ENCODE results near the gene CDKN2A.

CDKN2A gene

DNA sequence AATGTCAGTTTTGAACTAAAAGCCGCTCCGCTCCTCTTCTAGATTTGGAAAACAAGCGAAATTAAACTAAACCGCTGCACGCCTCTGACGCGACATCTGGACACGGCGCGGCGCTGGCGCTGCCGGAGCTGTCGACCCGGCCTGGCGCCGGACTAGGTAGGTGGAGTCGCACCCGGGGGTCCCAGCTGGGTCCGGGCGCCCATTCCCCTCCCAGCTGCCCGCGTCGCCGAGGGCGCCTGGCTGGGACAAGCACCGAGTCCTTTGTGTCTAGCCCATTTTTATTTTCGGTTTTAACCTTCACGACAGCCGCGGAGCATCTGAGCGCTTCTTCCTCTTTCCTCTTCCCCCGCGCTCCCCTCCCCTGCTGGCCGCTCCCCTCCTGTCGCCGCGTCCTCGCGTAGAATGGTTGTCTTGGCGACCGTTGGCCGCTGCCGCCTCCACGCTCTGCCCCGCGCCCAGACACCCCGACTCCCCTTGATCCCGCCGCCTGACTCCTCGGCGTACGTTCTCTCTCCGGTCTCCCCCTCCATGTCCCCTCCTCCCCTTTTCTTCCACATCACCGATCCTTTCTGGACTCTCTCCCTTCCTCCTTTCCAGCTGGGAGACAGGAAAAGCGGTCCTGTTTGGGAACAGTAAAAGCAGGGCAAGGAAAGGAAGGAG lies 944 bp upstream of the CDKN2A start:
- no peak for TF ChIP-seq CTCF (IDR thresholded peaks at IDR 0.05; ENCODE audit: low read depth, low read length)
- peaks cover 9% of the 10 kb centered on the region for H3K36me3 ChIP-seq
- peak; percentile 74 for DNase-seq
- H3K4me3 ChIP-seq (ENCODE audit: low read depth, low read length), result peak overlapping the region; percentile 90
- peaks cover 3% of the 10 kb centered on the region for H3K27me3 ChIP-seq (ENCODE audit: insufficient read depth, low read depth, severe bottlenecking)
- peak overlapping the region; percentile 84 for H3K27ac ChIP-seq
- no peaks in the 10 kb centered on the region for H3K9me3 ChIP-seq (ENCODE audit: severe bottlenecking)

DNA sequence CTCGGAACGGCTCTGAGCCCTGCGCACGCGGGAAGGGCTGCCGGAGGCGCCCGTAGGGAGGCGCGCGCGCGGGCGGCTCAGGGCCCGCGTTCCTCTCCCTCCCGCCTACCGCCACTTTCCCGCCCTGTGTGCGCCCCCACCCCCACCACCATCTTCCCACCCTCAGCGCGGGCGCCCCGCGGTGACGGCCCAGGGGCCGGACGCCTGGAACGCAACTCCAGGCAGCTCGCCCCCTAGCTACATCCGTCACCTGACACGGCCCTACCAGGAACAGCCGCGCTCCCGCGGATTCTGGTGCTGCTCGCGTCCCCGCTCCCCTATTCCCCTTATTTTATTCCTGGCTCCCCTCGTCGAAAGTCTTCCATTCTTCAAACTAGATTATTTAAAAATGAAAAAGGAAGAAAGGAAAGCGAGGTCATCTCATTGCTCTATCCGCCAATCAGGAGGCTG lies 389 bp upstream of the CDKN2A start, which contains the start of gene CDKN2B-AS1:
Gene CDKN2B-AS1, plus strand, starts transcription at position 236 of the 450 bp plus-strand sequence.
- peak; percentile 85 for DNase-seq
- peak; percentile 37; the same call in 1 of the 2 replicates for TF ChIP-seq CTCF (IDR thresholded peaks at IDR 0.05; ENCODE audit: low read depth, low read length)
- Histone ChIP-seq H3K9me3 (ENCODE audit: severe bottlenecking) (no peaks in the 10 kb centered on the region), H3K27me3 (ENCODE audit: insufficient read depth, low read depth, severe bottlenecking) (peaks cover 3% of the 10 kb centered on the region), H3K36me3 (peaks cover 9% of the 10 kb centered on the region), H3K4me3 (ENCODE audit: low read depth, low read length) (peak within 1 kb of the TSS; percentile 90), H3K27ac (peak within 1 kb of the TSS; percentile 87)

- TF ChIP-seq CTCF (IDR thresholded peaks at IDR 0.05; ENCODE audit: low read depth, low read length), result no peak
- Histone ChIP-seq H3K9me3 (ENCODE audit: severe bottlenecking) (no peaks in the 10 kb centered on the region), H3K27ac (peak overlapping the region; percentile 87), H3K36me3 (peaks cover 9% of the 10 kb centered on the region), H3K4me3 (ENCODE audit: low read depth, low read length) (peak overlapping the region; percentile 60), H3K27me3 (ENCODE audit: insufficient read depth, low read depth, severe bottlenecking) (peaks cover 3% of the 10 kb centered on the region)
- DNase-seq, result no peak
These were observed 1.2 kb downstream of the CDKN2A start for GRCh38 chr9:21993007-21993406.

DNA sequence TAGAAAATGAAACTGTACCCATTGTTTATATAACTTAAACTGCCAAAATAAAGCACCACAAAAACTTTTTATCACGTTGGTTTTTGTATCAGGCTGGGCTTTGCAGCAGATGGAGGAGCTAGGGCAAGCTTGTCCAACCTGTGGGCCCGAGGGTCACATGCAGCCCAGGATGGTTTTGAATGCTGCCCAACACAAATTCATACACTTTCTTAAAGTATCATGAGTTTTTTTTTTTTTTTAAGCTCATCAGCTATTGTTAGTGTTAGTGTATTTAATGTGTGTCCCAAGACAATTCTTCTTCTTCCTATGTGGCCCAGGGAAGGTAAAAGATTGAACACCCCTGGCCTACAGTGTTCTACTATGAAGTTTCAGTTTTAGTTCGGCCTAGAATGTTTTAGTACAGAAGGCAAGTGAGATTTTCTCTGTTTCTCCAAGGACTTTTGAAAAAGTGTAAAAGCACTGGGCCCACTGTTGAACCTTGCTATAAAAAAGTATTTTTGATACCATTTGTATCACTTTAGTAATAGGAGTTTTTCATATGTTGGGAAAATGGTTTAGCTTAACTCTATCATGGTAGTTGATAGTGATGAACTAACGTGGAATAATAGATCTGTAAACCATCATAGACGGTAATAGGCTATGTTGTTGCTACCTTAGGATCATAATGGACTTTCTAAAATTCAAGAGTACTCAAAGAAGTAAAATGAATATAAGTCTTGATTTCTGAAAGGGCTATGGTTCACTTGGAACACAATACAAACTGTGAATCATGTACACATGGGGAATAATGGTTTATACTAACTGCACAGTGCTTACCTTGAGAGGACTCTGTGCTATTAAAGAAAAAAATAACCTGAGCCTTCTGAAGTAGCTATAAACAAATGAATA lies 2.9 kb downstream of the CDKN2A start:
- DNase-seq, result no peak
- peaks cover 3% of the 10 kb centered on the region for H3K27me3 ChIP-seq (ENCODE audit: insufficient read depth, low read depth, severe bottlenecking)
- H3K36me3 ChIP-seq, result peaks cover 9% of the 10 kb centered on the region
- TF ChIP-seq CTCF (IDR thresholded peaks at IDR 0.05; ENCODE audit: low read depth, low read length), result no peak
- no peak overlapping the region for H3K27ac ChIP-seq
- no peaks in the 10 kb centered on the region for H3K9me3 ChIP-seq (ENCODE audit: severe bottlenecking)
- no peak overlapping the region for H3K4me3 ChIP-seq (ENCODE audit: low read depth, low read length)

DNA sequence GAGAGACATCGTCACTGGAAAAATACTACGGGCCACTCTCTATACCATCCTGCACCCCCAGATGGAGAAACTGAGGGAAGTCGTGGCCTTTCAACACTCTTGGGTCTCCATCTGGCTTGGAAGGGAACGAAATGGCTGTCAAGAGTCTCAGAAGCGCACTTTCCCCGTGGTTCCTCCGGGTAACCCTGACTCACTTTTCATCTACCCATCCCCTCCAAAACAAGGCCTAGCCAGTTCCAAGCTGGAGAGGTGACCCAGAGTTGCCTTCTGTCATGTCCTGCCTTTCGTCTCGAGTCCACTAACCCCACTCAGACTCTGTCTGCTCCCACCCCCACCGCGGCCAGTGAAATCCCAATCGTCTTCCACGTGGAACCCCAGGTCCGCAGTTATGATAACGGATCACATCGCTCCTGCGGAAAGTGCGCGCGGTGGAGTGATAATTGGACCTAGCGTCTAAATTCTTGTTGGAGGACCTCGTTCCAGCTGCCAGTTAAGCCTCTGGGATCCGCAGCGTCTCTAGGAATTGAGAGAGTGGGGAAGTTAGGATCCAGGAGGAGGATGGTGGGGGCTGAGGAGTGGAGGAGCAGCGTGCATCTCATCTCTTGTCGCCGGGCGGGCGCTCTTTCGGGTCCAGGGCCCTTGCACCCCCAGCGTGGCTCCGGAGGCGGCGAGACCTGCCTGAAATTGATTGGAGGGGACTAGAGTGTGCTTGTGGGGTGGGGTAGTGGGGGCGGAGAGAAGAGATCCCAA lies 4.6 kb downstream of the CDKN2A start:
- no peaks in the 10 kb centered on the region for H3K27me3 ChIP-seq (ENCODE audit: insufficient read depth, low read depth, severe bottlenecking)
- no peak for TF ChIP-seq CTCF (IDR thresholded peaks at IDR 0.05; ENCODE audit: low read depth, low read length)
- H3K9me3 ChIP-seq (ENCODE audit: severe bottlenecking), result no peaks in the 10 kb centered on the region
- no peak for DNase-seq
- H3K27ac ChIP-seq, result no peak overlapping the region
- H3K4me3 ChIP-seq (ENCODE audit: low read depth, low read length), result no peak overlapping the region
- H3K36me3 ChIP-seq, result peaks cover 7% of the 10 kb centered on the region

All from WERI-Rb-1 (cell line).